ENCODE data around the gene RBM20.

DNA sequence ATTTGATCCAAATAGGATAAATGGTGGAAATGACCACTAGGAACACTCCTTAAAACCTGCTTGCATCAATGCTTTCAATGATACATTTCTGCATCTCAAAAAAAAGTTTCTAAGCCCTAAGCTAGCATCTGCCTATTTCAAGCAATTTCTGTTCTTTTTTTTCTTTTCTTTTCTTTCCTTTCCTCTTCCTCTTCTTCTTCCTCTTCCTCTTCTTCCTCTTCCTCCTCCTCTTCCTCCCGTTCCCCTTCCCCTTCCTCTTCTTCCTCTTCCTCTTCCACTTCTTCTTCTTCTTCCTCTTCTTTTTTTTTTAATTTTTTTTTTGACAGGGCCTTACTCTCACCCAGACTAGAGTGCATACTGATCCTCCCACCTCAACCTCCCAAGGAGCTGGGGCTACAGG is 15.4 kb downstream of the RBM20 start:
- TF ChIP-seq POLR2AphosphoS5 (IDR thresholded peaks at IDR 0.05) (no peak), POLR2A (IDR thresholded peaks at IDR 0.05) (no peak)
- TF ChIP-seq, protein P1, sequence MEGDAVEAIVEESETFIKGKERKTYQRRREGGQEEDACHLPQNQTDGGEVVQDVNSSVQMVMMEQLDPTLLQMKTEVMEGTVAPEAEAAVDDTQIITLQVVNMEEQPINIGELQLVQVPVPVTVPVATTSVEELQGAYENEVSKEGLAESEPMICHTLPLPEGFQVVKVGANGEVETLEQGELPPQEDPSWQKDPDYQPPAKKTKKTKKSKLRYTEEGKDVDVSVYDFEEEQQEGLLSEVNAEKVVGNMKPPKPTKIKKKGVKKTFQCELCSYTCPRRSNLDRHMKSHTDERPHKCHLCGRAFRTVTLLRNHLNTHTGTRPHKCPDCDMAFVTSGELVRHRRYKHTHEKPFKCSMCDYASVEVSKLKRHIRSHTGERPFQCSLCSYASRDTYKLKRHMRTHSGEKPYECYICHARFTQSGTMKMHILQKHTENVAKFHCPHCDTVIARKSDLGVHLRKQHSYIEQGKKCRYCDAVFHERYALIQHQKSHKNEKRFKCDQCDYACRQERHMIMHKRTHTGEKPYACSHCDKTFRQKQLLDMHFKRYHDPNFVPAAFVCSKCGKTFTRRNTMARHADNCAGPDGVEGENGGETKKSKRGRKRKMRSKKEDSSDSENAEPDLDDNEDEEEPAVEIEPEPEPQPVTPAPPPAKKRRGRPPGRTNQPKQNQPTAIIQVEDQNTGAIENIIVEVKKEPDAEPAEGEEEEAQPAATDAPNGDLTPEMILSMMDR (IDR thresholded peaks at IDR 0.05) = no peak

Data from sigmoid colon (tissue), 4 donors.